Measurements from ENCODE around the gene TMC1. TPM values are rescaled to one million over a fixed set of nuclear protein-coding genes. Genes with fewer than 3 reads are reported as not detected.
"Not testable (repeated sequence)": the region's sequence is repeated elsewhere in the genome, so short reads cannot be mapped to it uniquely, and the experiment has no call there.

The TMC1 gene
- total RNA-seq (not detected), total RNA-seq (0 to 0.54 (median 0) reads per million in 172 experiments)
- polyA plus RNA-seq (2013, experiment 1 of 2), result 0.11 TPM
- polyA plus RNA-seq (2013, experiment 2 of 2), result 0.01 TPM

DNA sequence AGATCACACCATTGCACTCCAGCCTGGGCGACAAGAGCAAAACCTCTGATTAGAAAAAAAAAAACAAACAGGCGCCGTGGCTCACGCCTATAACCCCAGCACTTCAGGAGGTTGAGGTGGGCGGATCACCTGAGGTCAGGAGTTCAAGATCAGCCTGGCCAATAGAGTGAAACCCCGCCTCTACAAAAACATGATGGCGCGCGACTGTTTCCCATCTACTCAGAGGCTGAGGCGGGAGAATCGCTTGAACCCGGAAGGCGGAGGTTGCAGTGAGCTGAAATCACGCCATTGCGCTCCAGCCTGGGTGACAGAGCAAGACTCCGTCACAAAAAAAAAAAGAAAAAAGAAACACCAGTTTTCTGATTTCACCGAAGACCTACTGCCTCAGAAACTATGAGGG, at the start of gene TMC1:
TMC1 (plus strand) TSS at position 193 of the 400 bp plus-strand sequence. CDS start 127,041 bp downstream, outside the sequence.
- H3K4me3 Mint-ChIP-seq; H3K36me3 ChIP-seq (ENCODE audit: insufficient read depth, low read length); H3K27me3 ChIP-seq (ENCODE audit: control insufficient read depth in 1 of 2, insufficient read depth in 2 of 2, low read length in 2 of 2); ATAC-seq (ENCODE audit: poor library complexity); H3K9me3 ChIP-seq (ENCODE audit: control insufficient read depth in 1 of 2, insufficient read depth in 1 of 2, low read length in 2 of 2); H3K27me3 Mint-ChIP-seq; H3K36me3 Mint-ChIP-seq (ENCODE audit: low read depth); H3K9me3 Mint-ChIP-seq; H3K4me3 ChIP-seq (ENCODE audit: low read length); H3K27ac Mint-ChIP-seq; POLR2A ChIA-PET; H3K4me1 ChIP-seq (ENCODE audit: insufficient read depth, low read length); DNase-seq; CTCF ChIA-PET; H3K4me1 Mint-ChIP-seq (ENCODE audit: low read depth); H3K27ac ChIP-seq (ENCODE audit: low read depth in 1 of 2, low read length in 2 of 2): not testable (repeated sequence)
- intact Hi-C loops (cut with DNase I, micrococcal nuclease), result loop anchor here (5.0 to 10.0 kb wide), 2 partner anchors 74 to 757 kb away; partner anchors contain the start of gene CEMIP2 (in 1 of the 2)

GRCh38 chr9:72473474-72474261, 47.7 kb upstream of the TMC1 start:
- H3K4me3 Mint-ChIP-seq, result no peak overlapping the region
- Histone ChIP-seq H3K27me3 (ENCODE audit: control insufficient read depth in 1 of 2, insufficient read depth in 2 of 2, low read length in 2 of 2) (no peaks in the 10 kb centered on the region), H3K27ac (ENCODE audit: low read depth in 1 of 2, low read length in 2 of 2) (no peak overlapping the region), H3K4me1 (ENCODE audit: insufficient read depth, low read length) (peaks cover 5% of the 10 kb centered on the region), H3K36me3 (ENCODE audit: insufficient read depth, low read length) (no peaks in the 10 kb centered on the region), H3K4me3 (ENCODE audit: low read length) (no peak overlapping the region), H3K9me3 (ENCODE audit: control insufficient read depth in 1 of 2, insufficient read depth in 1 of 2, low read length in 2 of 2) (no peaks in the 10 kb centered on the region)
- ChIA-PET POLR2A (no interaction called here), CTCF (no interaction called here)
- no peak for ATAC-seq (ENCODE audit: poor library complexity)
- intact Hi-C loops (cut with DNase I, micrococcal nuclease), result loop anchor here in 1 of 2 experiments (5.0 to 10.0 kb wide), 2 partner anchors 49 to 54 kb away; no protein-coding TSS in a partner anchor
- peaks cover 15% of the 10 kb centered on the region for H3K4me1 Mint-ChIP-seq (ENCODE audit: low read depth)
- TF ChIP-seq, protein P1, sequence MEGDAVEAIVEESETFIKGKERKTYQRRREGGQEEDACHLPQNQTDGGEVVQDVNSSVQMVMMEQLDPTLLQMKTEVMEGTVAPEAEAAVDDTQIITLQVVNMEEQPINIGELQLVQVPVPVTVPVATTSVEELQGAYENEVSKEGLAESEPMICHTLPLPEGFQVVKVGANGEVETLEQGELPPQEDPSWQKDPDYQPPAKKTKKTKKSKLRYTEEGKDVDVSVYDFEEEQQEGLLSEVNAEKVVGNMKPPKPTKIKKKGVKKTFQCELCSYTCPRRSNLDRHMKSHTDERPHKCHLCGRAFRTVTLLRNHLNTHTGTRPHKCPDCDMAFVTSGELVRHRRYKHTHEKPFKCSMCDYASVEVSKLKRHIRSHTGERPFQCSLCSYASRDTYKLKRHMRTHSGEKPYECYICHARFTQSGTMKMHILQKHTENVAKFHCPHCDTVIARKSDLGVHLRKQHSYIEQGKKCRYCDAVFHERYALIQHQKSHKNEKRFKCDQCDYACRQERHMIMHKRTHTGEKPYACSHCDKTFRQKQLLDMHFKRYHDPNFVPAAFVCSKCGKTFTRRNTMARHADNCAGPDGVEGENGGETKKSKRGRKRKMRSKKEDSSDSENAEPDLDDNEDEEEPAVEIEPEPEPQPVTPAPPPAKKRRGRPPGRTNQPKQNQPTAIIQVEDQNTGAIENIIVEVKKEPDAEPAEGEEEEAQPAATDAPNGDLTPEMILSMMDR (IDR thresholded peaks at IDR 0.05), result no peak
- H3K9me3 Mint-ChIP-seq, result no peaks in the 10 kb centered on the region
- no peak overlapping the region for H3K27ac Mint-ChIP-seq
- DNase-seq, result peak in 2 of 14 experiments; percentile 33 to 38
- no peaks in the 10 kb centered on the region for H3K27me3 Mint-ChIP-seq
- H3K36me3 Mint-ChIP-seq (ENCODE audit: low read depth), result no peaks in the 10 kb centered on the region

GRCh38 chr9:72474676-72475075, 46.7 kb upstream of the TMC1 start:
- ATAC-seq (ENCODE audit: poor library complexity), result no peak
- ChIA-PET POLR2A (no interaction called here), CTCF (no interaction called here)
- intact Hi-C loops (cut with DNase I, micrococcal nuclease), result loop anchor here in 1 of 2 experiments (5.0 to 10.0 kb wide), 2 partner anchors 50 to 53 kb away; no protein-coding TSS in a partner anchor
- H3K4me1 Mint-ChIP-seq (ENCODE audit: low read depth), result peaks cover 15% of the 10 kb centered on the region
- no peak overlapping the region for H3K27ac ChIP-seq (ENCODE audit: low read depth in 1 of 2, low read length in 2 of 2)
- H3K4me3 ChIP-seq (ENCODE audit: low read length), result no peak overlapping the region
- DNase-seq, result no peak
- no peaks in the 10 kb centered on the region for H3K9me3 ChIP-seq (ENCODE audit: control insufficient read depth in 1 of 2, insufficient read depth in 1 of 2, low read length in 2 of 2)
- H3K27ac Mint-ChIP-seq, result no peak overlapping the region
- TF ChIP-seq, protein P1 (IDR thresholded peaks at IDR 0.05), result no peak
- H3K36me3 Mint-ChIP-seq (ENCODE audit: low read depth), result no peaks in the 10 kb centered on the region
- H3K27me3 ChIP-seq (ENCODE audit: control insufficient read depth in 1 of 2, insufficient read depth in 2 of 2, low read length in 2 of 2), result no peaks in the 10 kb centered on the region
- peaks cover 5% of the 10 kb centered on the region for H3K4me1 ChIP-seq (ENCODE audit: insufficient read depth, low read length)
- H3K4me3 Mint-ChIP-seq, result no peak overlapping the region
- no peaks in the 10 kb centered on the region for H3K9me3 Mint-ChIP-seq
- no peaks in the 10 kb centered on the region for H3K36me3 ChIP-seq (ENCODE audit: insufficient read depth, low read length)
- H3K27me3 Mint-ChIP-seq, result no peaks in the 10 kb centered on the region
